K562 treated with DMSO at 1 percent for 24 hours (cell line): Measurements from ENCODE around the gene ATRNL1. TPM values are rescaled to one million over a fixed set of nuclear protein-coding genes. Genes with fewer than 3 reads are reported as not detected.

Experiments
- total RNA-seq: library from RNA; unstranded; fragments of 300-600 nt; gene quantifications from 2 replicates; pipeline ENCODE4 v1.2.3, GENCODE V29; 2022; ENCODE audit warnings: low read depth; ENCODE audit not compliant: insufficient read depth

ATRNL1 gene
- not detected in 2 replicates for total RNA-seq

GRCh38 chr10:115093286-115093775 is at the start of gene ATRNL1:
ATRNL1 (plus strand) TSS chr10:115093365; CDS start chr10:115093751, 386 bp downstream.

Other genes with a start within 250 kb of the ATRNL1 start
- gene TRUB1, start 155.2 kb upstream of the ATRNL1 start, total RNA-seq = 3.0 and 4.1 TPM in 2 replicates